GM06990 (cell line): ENCODE results near the gene PRELID3B.
"Not testable (repeated sequence)": the region's sequence is repeated elsewhere in the genome, so short reads cannot be mapped to it uniquely, and the experiment has no call there.

Experiments
- DNase-seq: peaks from one replicate; pipeline ENCODE4 v3.0.0-alpha.2; 2011; ENCODE audit not compliant: insufficient read length; ENCODE audit errors: extremely low read depth
- H3K27me3 ChIP-seq: replicated peaks from 2 replicates; pipeline ENCODE4 v1.6.0; 2011; ENCODE audit warnings: low read length; ENCODE audit not compliant: control insufficient read depth, insufficient read depth
- H3K36me3 ChIP-seq: 2 replicates; pipeline ENCODE4 v1.5.1; 2011; ENCODE audit warnings: low read length; ENCODE audit not compliant: control insufficient read depth, insufficient read depth
- H3K4me3 ChIP-seq: replicated peaks from 2 replicates; pipeline ENCODE4 v1.5.1; 2011; ENCODE audit warnings: low read depth, mild to moderate bottlenecking, control low read depth, low read length
- TF ChIP-seq, protein P1 (sequence below): IDR thresholded peaks from 2 replicates; pipeline ENCODE4 v1.5.1; 2011; ENCODE audit warnings: low read length, control low read depth, mild to moderate bottlenecking, inconsistent platforms; ENCODE audit not compliant: insufficient read depth, poor library complexity, severe bottlenecking

The PRELID3B gene

GRCh38 chr20:59014680-59015389 is 27.8 kb downstream of the PRELID3B start:
- TF ChIP-seq, protein P1, sequence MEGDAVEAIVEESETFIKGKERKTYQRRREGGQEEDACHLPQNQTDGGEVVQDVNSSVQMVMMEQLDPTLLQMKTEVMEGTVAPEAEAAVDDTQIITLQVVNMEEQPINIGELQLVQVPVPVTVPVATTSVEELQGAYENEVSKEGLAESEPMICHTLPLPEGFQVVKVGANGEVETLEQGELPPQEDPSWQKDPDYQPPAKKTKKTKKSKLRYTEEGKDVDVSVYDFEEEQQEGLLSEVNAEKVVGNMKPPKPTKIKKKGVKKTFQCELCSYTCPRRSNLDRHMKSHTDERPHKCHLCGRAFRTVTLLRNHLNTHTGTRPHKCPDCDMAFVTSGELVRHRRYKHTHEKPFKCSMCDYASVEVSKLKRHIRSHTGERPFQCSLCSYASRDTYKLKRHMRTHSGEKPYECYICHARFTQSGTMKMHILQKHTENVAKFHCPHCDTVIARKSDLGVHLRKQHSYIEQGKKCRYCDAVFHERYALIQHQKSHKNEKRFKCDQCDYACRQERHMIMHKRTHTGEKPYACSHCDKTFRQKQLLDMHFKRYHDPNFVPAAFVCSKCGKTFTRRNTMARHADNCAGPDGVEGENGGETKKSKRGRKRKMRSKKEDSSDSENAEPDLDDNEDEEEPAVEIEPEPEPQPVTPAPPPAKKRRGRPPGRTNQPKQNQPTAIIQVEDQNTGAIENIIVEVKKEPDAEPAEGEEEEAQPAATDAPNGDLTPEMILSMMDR: no peak
- Histone ChIP-seq H3K4me3 (no peak overlapping the region), H3K36me3 (peaks cover 1% of the 10 kb centered on the region; the same call in 1 of the 2 replicates), H3K27me3 (no peaks in the 10 kb centered on the region)
- DNase-seq: no peak

DNA sequence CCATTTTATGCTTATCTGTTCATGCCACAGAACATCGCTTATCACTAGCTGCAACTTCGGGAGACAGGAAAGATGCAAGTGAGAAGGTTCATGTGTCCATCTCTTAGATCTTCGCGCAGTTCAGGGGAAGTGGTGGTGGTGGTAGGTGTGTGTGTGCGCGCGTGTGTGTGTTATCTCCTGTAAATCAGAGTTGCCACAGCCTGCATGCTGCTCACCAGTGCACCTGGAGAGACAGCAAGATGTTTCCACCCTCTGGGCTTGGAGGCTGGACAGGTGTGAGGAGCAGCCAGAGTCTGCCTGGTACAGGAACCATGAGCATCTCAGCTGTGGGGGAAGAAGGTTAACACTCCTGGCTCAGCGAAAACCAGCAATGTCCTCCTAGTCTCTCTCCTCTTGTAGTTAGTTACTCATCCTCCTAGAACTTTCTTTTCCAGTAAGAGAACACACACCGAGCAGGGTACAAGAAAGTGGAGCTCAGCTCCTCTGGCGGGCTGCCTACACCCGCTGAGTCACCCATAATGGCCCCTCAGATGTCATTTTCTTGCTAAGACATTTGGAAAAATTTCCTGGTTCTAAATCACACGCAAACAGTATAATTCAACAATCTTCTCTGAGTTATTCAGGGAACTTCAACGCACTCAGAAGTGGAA is 28.5 kb downstream of the PRELID3B start:
- TF ChIP-seq, protein P1: no peak
- Histone ChIP-seq H3K4me3 (no peak overlapping the region), H3K36me3 (peaks cover 1% of the 10 kb centered on the region; the same call in 1 of the 2 replicates), H3K27me3 (no peaks in the 10 kb centered on the region)
- no peak for DNase-seq

DNA sequence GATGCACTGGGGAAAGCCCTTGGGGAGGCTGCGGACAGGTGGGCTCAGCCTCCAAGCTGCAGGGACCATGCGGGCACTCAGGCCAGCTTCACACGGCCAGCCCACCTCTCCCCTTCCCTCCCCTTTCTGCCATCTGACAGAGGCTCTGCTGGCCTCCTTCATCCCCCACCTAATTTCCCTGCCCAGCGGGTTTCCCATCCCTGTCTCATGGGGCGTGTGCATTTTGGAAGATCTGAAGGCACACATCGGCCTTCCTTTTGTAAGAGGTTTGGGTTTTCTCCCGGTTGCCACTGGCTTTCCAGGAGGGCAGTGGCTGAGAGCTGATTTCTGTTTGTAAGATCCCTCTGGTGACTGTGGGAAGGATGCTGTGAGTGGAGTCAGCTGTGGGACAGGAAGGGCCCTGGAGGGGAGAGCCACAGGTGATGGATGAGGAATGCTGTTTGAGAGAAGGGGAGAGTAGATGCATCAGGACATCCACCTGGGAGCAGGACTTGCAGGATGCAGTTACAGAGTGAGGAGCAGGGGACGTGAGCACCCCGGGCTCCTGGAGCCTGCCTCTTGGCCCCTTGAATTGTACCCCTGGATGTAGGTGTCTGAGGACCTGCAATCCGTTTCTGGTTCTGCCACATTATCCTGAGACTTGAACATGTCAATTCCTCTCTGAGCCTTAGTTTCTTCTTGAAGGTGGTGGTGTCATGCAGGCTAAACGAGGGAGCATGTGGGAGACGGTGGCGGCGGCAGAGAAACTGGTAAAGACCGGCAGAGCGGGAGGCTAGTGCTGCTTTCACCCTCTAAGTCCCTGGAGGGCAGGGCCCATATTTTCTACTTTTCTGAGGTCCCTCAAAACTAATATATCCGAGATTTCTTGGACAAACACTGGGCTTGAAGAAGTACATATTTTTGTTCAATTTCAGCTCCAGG is 29.3 kb downstream of the PRELID3B start:
- H3K4me3 ChIP-seq: no peak overlapping the region
- H3K36me3 ChIP-seq: peaks cover 1% of the 10 kb centered on the region; the same call in 1 of the 2 replicates
- no peaks in the 10 kb centered on the region for H3K27me3 ChIP-seq
- TF ChIP-seq, protein P1: no peak
- DNase-seq: no peak

- not testable (repeated sequence) for H3K4me3 ChIP-seq, H3K36me3 ChIP-seq, H3K27me3 ChIP-seq, DNase-seq
Measured at GRCh38 chr20:59011874-59012157, 30.8 kb downstream of the PRELID3B start.

DNA sequence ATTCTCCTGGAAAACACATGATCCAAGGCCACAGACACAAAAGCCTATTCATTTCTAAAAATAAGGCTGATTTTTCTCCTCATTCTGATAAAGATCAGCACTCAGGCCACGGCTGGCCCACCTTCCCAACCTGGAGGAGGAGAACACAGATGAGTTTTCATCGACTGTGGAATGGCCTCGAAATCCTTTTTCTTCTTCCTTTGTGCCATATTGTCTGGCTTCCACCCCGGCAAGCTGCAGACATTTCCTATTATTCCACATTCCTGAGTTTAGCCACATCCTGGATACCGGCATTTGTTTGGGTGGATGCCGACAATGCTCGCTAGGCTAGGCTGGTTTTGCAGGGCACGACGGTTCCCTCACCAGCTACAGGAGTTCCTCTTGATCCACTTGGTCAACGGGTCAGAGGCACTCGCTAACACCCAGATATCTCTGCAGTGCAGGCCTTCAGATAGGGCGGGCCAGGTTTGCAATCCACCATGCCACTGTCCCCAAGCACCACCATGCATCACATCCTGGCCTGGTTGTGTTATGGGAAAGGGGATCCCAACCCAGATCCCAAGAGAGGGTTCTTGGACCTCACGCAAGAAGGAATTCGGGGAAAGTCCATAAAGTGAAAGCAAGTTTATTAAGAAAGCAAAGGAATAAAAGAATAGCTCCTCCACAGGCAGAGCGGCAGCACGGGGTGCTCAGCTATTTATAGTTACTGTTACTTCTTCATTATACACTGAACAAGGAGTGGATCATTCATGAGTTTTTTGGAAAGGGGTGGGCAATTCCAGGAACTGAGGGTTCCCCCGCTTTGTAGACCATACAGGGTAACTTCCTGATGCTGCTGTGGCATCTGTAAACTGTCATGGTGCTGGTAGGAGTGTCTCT is 31.4 kb downstream of the PRELID3B start:
- no peaks in the 10 kb centered on the region for H3K36me3 ChIP-seq
- TF ChIP-seq, protein P1: no peak
- DNase-seq: no peak
- H3K4me3 ChIP-seq: no peak overlapping the region
- no peaks in the 10 kb centered on the region for H3K27me3 ChIP-seq
